Measurements from ENCODE around the gene NFKBIL1.

GRCh38 chr6:31525932-31526591 lies 21.3 kb upstream of the NFKBIL1 start:
- TF ChIP-seq ZNF423 (CRISPR knock-in tag; IDR thresholded peaks at IDR 0.05) (no peak), CTCF (IDR thresholded peaks at IDR 0.05) (no peak), USF1 (CRISPR knock-in tag; IDR thresholded peaks at IDR 0.05) (no peak), ELF4 (CRISPR knock-in tag; IDR thresholded peaks at IDR 0.05; ENCODE audit: low read depth) (no peak), FOXK1 (CRISPR knock-in tag; IDR thresholded peaks at IDR 0.05) (no peak), ERG (CRISPR knock-in tag; IDR thresholded peaks at IDR 0.05) (no peak), ZNF512 (CRISPR knock-in tag; IDR thresholded peaks at IDR 0.05; ENCODE audit: borderline replicate concordance) (no peak), MAX (CRISPR knock-in tag; IDR thresholded peaks at IDR 0.05) (no peak), SP1 (CRISPR knock-in tag; conservative IDR thresholded peaks at IDR 0.05) (no peak), NFATC4 (CRISPR knock-in tag; IDR thresholded peaks at IDR 0.05) (no peak), ATF3 (CRISPR knock-in tag; conservative IDR thresholded peaks at IDR 0.05) (no peak), TEAD4 (CRISPR knock-in tag; IDR thresholded peaks at IDR 0.05) (no peak), ATF6 (CRISPR knock-in tag; IDR thresholded peaks at IDR 0.05) (no peak), USF2 (CRISPR knock-in tag; IDR thresholded peaks at IDR 0.05) (no peak)
